Omental fat pad (tissue), 4 donors: ENCODE results near the gene CDON. TPM values are rescaled to one million over a fixed set of nuclear protein-coding genes. Genes with fewer than 3 reads are reported as not detected.

Experiments used
- ATAC-seq: fragments of 150-250 bp; one replicate; pipeline ENCODE4 v1.9.1; 2016; ENCODE audit warnings: mild to moderate bottlenecking, moderate library complexity; ENCODE audit not compliant: low FRiP score
- DNase-seq: peaks from one replicate; pipeline ENCODE4 v3.0.0-alpha.2; 2019; ENCODE audit warnings: low spot score
- total RNA-seq, 4 donors: library from RNA; depleted of rRNA; stranded (reverse); fragments of >200 nt; gene quantifications; one replicate each; pipeline ENCODE4 v1.1.0, GENCODE V29; 2016
- TF ChIP-seq, protein P1 (sequence below), 3 donors: fragments of 450-650 bp; IDR thresholded peaks; one replicate each; pipeline ENCODE4 v1.5.1; 2016 to 2017; ENCODE audit warnings: antibody characterized with exemption in 3 of 3, mild to moderate bottlenecking in 3 of 3, moderate library complexity in 2 of 3

Gene CDON
- total RNA-seq, 4 donors from 2014 or later = 13.1 to 159 (median 43.4) TPM

DNA sequence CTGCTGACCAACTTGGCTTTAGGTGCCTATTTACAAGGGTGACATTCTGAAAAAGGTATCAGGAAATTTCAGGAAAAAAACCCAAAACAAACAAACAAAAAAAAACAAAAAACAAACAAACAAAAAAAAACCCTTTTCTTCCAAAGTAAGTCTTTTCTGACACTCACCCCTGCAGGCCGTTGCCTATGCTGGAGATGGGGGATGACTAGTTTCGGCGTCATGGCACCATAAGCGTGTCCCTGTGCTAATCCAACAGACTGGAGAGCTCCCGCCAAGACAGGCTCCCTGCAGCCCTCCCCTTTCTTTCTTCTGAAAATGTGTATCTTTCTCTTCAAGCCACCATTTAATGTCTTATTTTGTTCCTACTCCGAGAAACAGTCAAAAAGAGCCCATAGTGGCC, 103.2 kb downstream of the CDON start:
- no peak for ATAC-seq
- TF ChIP-seq, protein P1, sequence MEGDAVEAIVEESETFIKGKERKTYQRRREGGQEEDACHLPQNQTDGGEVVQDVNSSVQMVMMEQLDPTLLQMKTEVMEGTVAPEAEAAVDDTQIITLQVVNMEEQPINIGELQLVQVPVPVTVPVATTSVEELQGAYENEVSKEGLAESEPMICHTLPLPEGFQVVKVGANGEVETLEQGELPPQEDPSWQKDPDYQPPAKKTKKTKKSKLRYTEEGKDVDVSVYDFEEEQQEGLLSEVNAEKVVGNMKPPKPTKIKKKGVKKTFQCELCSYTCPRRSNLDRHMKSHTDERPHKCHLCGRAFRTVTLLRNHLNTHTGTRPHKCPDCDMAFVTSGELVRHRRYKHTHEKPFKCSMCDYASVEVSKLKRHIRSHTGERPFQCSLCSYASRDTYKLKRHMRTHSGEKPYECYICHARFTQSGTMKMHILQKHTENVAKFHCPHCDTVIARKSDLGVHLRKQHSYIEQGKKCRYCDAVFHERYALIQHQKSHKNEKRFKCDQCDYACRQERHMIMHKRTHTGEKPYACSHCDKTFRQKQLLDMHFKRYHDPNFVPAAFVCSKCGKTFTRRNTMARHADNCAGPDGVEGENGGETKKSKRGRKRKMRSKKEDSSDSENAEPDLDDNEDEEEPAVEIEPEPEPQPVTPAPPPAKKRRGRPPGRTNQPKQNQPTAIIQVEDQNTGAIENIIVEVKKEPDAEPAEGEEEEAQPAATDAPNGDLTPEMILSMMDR (IDR thresholded peaks at IDR 0.05) = no peak
- DNase-seq = no peak

DNA sequence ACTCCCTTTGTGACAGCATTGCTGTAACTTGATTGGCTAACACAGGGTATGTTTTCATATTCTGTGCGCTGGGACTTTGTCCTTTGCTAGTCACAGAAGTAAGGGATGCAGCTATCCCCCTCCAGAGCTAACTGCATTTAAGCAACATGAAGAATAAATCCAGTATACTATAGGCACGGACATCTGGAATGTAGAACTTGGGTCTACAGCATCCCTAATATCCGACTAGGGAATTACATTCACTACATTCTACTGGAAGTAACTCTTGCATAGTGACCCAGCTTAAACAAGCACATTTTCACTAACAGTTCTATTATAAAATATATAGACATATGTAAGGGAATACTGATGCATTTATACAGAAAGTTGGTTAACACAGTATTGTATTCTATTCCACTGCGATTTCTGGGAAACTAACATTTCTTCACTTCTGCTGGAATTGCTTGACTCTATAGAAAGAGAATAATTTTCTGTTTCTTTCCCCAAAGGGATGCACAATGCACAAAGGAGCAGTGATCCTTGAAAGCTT, 103.7 kb downstream of the CDON start:
- TF ChIP-seq, protein P1 (IDR thresholded peaks at IDR 0.05) = no peak
- no peak for ATAC-seq
- DNase-seq = no peak

GRCh38 chr11:125957618-125958332, 104.9 kb downstream of the CDON start:
- no peak for ATAC-seq
- TF ChIP-seq, protein P1 (IDR thresholded peaks at IDR 0.05) = no peak
- DNase-seq = no peak

GRCh38 chr11:125956391-125957134, 106.1 kb downstream of the CDON start:
- ATAC-seq (peak; percentile 53), DNase-seq (no peak)
- TF ChIP-seq, protein P1 (IDR thresholded peaks at IDR 0.05) = no peak

DNA sequence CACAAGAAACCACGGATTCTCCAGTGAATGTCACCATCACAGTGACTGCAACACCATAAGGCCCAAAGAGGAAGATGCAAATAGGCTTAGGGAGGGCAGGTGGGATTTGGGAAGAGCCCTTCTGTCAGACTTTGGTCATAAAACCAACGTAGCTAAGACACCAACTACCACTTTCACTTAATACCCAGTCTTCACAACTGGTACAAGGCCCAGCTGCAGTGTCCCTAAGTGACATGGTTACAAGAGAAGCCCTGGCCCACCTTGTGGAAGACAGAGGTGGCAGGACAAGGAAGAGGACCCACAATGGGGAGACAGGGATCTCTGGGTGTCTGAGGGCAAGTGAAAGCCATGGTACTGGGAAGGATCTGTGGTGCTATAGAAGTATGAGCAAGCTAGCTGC, 106.8 kb downstream of the CDON start:
- TF ChIP-seq, protein P1 (IDR thresholded peaks at IDR 0.05) = no peak
- ATAC-seq = no peak
- DNase-seq = no peak

- TF ChIP-seq, protein P1 (IDR thresholded peaks at IDR 0.05) = no peak
- no peak for ATAC-seq
- no peak for DNase-seq
Measured at GRCh38 chr11:125954945-125955640, 107.6 kb downstream of the CDON start.
